Tibial nerve (tissue), 3 donors: ENCODE data around the gene RNF213.

Source experiments
- POLR2A ChIP-seq, 2 donors: fragments of 450-650 bp; IDR thresholded peaks; one replicate each; pipeline ENCODE4 v1.6.1; 2017; ENCODE audit warnings: antibody characterized with exemption in 2 of 2, mild to moderate bottlenecking in 2 of 2, moderate library complexity in 2 of 2
- TF ChIP-seq, protein P1 (sequence below), 5 experiments: fragments of 200-600 bp in 3 of 5; fragments of 450-650 bp in 2 of 5; sonication (generic) in 3 of 5; IDR thresholded peaks; one replicate each; pipeline ENCODE4 v1.5.1; 2016 to 2019; ENCODE audit warnings: antibody characterized with exemption in 5 of 5, mild to moderate bottlenecking in 3 of 5, moderate library complexity in 2 of 5

DNA sequence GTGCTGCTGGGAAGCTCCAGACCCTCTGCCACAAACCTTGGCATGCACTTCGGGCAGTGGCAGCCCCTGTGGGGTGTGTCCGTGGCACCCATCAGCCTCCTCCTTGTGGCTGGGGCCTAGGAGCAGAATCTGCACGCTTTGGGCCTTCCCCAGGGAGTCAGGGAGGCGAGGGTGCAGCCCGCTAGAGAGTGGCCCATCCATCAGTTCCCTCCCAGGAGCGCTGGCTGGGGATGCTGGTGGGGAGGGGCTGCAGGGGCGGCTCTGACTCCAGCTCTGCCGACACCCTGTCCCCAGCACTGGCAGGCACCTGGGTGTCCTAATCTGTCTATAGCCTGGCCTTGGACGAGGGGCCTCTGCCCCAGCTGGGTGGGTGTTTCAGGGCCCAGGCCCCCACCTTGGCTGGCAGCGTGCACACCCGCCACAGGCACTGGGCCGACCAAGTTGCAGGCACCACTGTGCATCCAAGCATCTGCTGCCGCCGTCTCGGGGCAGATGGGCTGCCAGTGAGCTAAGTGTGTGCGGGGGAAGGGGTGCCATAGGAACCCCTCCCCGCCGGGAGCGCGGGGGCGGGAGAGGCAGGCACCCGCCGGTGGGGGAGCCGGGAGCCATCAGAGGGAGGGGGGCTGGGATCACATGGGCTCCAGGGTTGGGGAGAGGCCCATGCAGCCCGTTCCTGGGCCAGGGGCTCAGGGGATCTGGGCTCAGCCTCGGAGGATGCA, 184.5 kb downstream of the RNF213 start:
- TF ChIP-seq, protein P1, sequence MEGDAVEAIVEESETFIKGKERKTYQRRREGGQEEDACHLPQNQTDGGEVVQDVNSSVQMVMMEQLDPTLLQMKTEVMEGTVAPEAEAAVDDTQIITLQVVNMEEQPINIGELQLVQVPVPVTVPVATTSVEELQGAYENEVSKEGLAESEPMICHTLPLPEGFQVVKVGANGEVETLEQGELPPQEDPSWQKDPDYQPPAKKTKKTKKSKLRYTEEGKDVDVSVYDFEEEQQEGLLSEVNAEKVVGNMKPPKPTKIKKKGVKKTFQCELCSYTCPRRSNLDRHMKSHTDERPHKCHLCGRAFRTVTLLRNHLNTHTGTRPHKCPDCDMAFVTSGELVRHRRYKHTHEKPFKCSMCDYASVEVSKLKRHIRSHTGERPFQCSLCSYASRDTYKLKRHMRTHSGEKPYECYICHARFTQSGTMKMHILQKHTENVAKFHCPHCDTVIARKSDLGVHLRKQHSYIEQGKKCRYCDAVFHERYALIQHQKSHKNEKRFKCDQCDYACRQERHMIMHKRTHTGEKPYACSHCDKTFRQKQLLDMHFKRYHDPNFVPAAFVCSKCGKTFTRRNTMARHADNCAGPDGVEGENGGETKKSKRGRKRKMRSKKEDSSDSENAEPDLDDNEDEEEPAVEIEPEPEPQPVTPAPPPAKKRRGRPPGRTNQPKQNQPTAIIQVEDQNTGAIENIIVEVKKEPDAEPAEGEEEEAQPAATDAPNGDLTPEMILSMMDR (IDR thresholded peaks at IDR 0.05) = no peak
- TF ChIP-seq POLR2A (IDR thresholded peaks at IDR 0.05) = no peak
